Activated naive CD8-positive, alpha-beta T cell treated with anti-CD3 and anti-CD28 coated beads, Interleukin-2, amount 50 U/mL, for 24 hours (primary cell): ENCODE data around the gene C5AR2.
"Not testable (repeated sequence)": the region's sequence is repeated elsewhere in the genome, so short reads cannot be mapped to it uniquely, and the experiment has no call there.

ENCODE experiments used
- ATAC-seq: fragments of 150-1000 bp; cut with Tn5 transposase; one replicate; pipeline ENCODE4 v1.10.0; 2021
- DNase-seq: peaks from one replicate; pipeline ENCODE4 v3.0.0; 2021
- H3K27ac Mint-ChIP-seq: one replicate; pipeline ENCODE4 v1.8.0; 2021; ENCODE audit warnings: mild to moderate bottlenecking, mixed read lengths
- H3K27me3 Mint-ChIP-seq: one replicate; pipeline ENCODE4 v1.8.0; 2021; ENCODE audit warnings: mixed read lengths
- H3K36me3 Mint-ChIP-seq: one replicate; pipeline ENCODE4 v1.8.0; 2021; ENCODE audit warnings: low read depth, mixed read lengths
- H3K4me1 Mint-ChIP-seq: one replicate; pipeline ENCODE4 v1.8.0; 2021; ENCODE audit warnings: mixed read lengths
- H3K4me3 Mint-ChIP-seq: one replicate; pipeline ENCODE4 v1.8.0; 2021; ENCODE audit warnings: mild to moderate bottlenecking, moderate library complexity, mixed read lengths
- H3K9me3 Mint-ChIP-seq: one replicate; pipeline ENCODE4 v1.8.0; 2021; ENCODE audit warnings: mixed read lengths

C5AR2 gene

GRCh38 chr19:47381121-47381520, 49.1 kb downstream of the C5AR2 start:
- no peaks in the 10 kb centered on the region for H3K9me3 Mint-ChIP-seq
- H3K27me3 Mint-ChIP-seq: no peaks in the 10 kb centered on the region
- DNase-seq (no peak), ATAC-seq (no peak)
- H3K36me3 Mint-ChIP-seq: peaks cover 25% of the 10 kb centered on the region
- H3K27ac Mint-ChIP-seq: peak overlapping the region; percentile 72
- H3K4me1 Mint-ChIP-seq: peaks cover 24% of the 10 kb centered on the region
- H3K4me3 Mint-ChIP-seq: no peak overlapping the region

- peaks cover 25% of the 10 kb centered on the region for H3K36me3 Mint-ChIP-seq
- peak overlapping the region; percentile 72 for H3K27ac Mint-ChIP-seq
- no peaks in the 10 kb centered on the region for H3K9me3 Mint-ChIP-seq
- ATAC-seq: no peak
- no peak overlapping the region for H3K4me3 Mint-ChIP-seq
- H3K4me1 Mint-ChIP-seq: peaks cover 24% of the 10 kb centered on the region
- no peaks in the 10 kb centered on the region for H3K27me3 Mint-ChIP-seq
- DNase-seq: no peak
Measured at GRCh38 chr19:47381653-47382279, 49.8 kb downstream of the C5AR2 start.

GRCh38 chr19:47383890-47384289, 51.9 kb downstream of the C5AR2 start:
- not testable (repeated sequence) for H3K27ac Mint-ChIP-seq, ATAC-seq

GRCh38 chr19:47384533-47384932, 52.6 kb downstream of the C5AR2 start:
- not testable (repeated sequence) for H3K9me3 Mint-ChIP-seq, H3K4me3 Mint-ChIP-seq, DNase-seq, H3K27ac Mint-ChIP-seq, H3K27me3 Mint-ChIP-seq, ATAC-seq
- Mint-ChIP-seq H3K36me3 (peaks cover 16% of the 10 kb centered on the region), H3K4me1 (peaks cover 24% of the 10 kb centered on the region)

More at GRCh38 chr19:47383890-47384289, 51.9 kb downstream of the C5AR2 start:
- not testable (repeated sequence) for H3K9me3 Mint-ChIP-seq, H3K4me3 Mint-ChIP-seq, DNase-seq, H3K27me3 Mint-ChIP-seq
- Mint-ChIP-seq H3K4me1 (peaks cover 24% of the 10 kb centered on the region), H3K36me3 (peaks cover 16% of the 10 kb centered on the region)

- not testable (repeated sequence) for H3K27me3 Mint-ChIP-seq, H3K36me3 Mint-ChIP-seq, H3K9me3 Mint-ChIP-seq, ATAC-seq, DNase-seq, H3K27ac Mint-ChIP-seq, H3K4me3 Mint-ChIP-seq
- H3K4me1 Mint-ChIP-seq: peaks cover 13% of the 10 kb centered on the region
Measured at GRCh38 chr19:47386582-47386981, 54.6 kb downstream of the C5AR2 start.

- not testable (repeated sequence) for H3K9me3 Mint-ChIP-seq, DNase-seq, H3K4me3 Mint-ChIP-seq, H3K4me1 Mint-ChIP-seq, H3K27me3 Mint-ChIP-seq, H3K27ac Mint-ChIP-seq, ATAC-seq, H3K36me3 Mint-ChIP-seq
Measured at GRCh38 chr19:47387623-47388022, 55.6 kb downstream of the C5AR2 start.

GRCh38 chr19:47388721-47389120, 56.7 kb downstream of the C5AR2 start:
- ATAC-seq, H3K4me3 Mint-ChIP-seq, H3K36me3 Mint-ChIP-seq, H3K27ac Mint-ChIP-seq, H3K27me3 Mint-ChIP-seq, H3K4me1 Mint-ChIP-seq, DNase-seq, H3K9me3 Mint-ChIP-seq: not testable (repeated sequence)

- peaks cover 3% of the 10 kb centered on the region for H3K27me3 Mint-ChIP-seq
- ATAC-seq (no peak), DNase-seq (no peak)
- H3K36me3 Mint-ChIP-seq: no peaks in the 10 kb centered on the region
- H3K4me3 Mint-ChIP-seq: no peak overlapping the region
- H3K27ac Mint-ChIP-seq: no peak overlapping the region
- no peaks in the 10 kb centered on the region for H3K9me3 Mint-ChIP-seq
- no peaks in the 10 kb centered on the region for H3K4me1 Mint-ChIP-seq
Measured at GRCh38 chr19:47389150-47389556, 57.2 kb downstream of the C5AR2 start.

- no peak overlapping the region for H3K4me3 Mint-ChIP-seq
- no peaks in the 10 kb centered on the region for H3K4me1 Mint-ChIP-seq
- peaks cover 5% of the 10 kb centered on the region for H3K27me3 Mint-ChIP-seq
- no peak overlapping the region for H3K27ac Mint-ChIP-seq
- DNase-seq (no peak), ATAC-seq (no peak)
- no peaks in the 10 kb centered on the region for H3K9me3 Mint-ChIP-seq
- no peaks in the 10 kb centered on the region for H3K36me3 Mint-ChIP-seq
Measured at GRCh38 chr19:47390533-47391488, 58.8 kb downstream of the C5AR2 start.

GRCh38 chr19:47391510-47392223, 59.7 kb downstream of the C5AR2 start:
- Mint-ChIP-seq H3K4me1 (no peaks in the 10 kb centered on the region), H3K27me3 (peaks cover 5% of the 10 kb centered on the region), H3K4me3 (no peak overlapping the region), H3K9me3 (no peaks in the 10 kb centered on the region), H3K36me3 (no peaks in the 10 kb centered on the region), H3K27ac (no peak overlapping the region)
- DNase-seq (peak; percentile 89), ATAC-seq (peak; percentile 77)
